ENCODE measurements around the gene MTCH2.

MTCH2 gene

DNA sequence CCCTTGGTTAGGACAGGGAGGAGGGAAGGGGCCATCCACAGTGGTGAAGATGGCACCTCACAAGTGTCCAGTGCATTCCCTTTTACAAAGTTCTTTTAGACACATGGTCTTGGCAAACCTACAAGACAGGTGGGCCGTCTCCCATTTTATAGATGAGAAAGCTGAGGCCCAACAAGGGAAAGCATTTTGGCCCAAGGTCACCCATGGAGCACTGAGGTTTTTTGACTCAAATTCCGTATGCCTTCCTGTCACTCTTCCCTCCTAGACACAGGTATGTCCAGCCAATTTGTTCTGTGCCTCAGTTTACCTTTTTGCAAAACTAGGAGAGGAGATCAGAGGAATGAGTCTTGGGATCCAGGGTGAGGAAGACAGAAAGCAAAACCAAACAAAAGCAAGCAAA is 49.4 kb downstream of the MTCH2 start:
- Histone ChIP-seq H3K4me3 (ENCODE audit: low read length, poor library complexity, severe bottlenecking) (peak overlapping the region; percentile 83), H3K27me3 (ENCODE audit: insufficient read depth, low read length, poor library complexity, severe bottlenecking) (no peaks in the 10 kb centered on the region), H3K4me2 (ENCODE audit: low read depth, low read length, poor library complexity, severe bottlenecking) (peak overlapping the region; percentile 82), H3K79me2 (ENCODE audit: insufficient read depth, low read length) (peaks cover 50% of the 10 kb centered on the region), H3K9me2 (replicated peaks; ENCODE audit: low read depth, low read length) (no peaks in the 10 kb centered on the region), H3K9ac (ENCODE audit: low read depth, low read length, poor library complexity, severe bottlenecking) (peak overlapping the region; percentile 88), H3K36me3 (ENCODE audit: insufficient read depth, low read length) (no peaks in the 10 kb centered on the region; the same call in 1 of the 2 replicates), H2AFZ (ENCODE audit: low read length) (no peak overlapping the region), H3K4me1 (ENCODE audit: insufficient read depth, low read length, poor library complexity, severe bottlenecking) (peaks cover 73% of the 10 kb centered on the region), H3K9me3 (ENCODE audit: insufficient read depth, low read depth, low read length) (no peaks in the 10 kb centered on the region), H3F3A (ENCODE audit: low read depth) (peaks cover 15% of the 10 kb centered on the region; the same call in 1 of the 2 replicates), H4K20me1 (ENCODE audit: insufficient read depth, low read length, poor library complexity, severe bottlenecking) (no peaks in the 10 kb centered on the region)
- TF ChIP-seq, protein P1, sequence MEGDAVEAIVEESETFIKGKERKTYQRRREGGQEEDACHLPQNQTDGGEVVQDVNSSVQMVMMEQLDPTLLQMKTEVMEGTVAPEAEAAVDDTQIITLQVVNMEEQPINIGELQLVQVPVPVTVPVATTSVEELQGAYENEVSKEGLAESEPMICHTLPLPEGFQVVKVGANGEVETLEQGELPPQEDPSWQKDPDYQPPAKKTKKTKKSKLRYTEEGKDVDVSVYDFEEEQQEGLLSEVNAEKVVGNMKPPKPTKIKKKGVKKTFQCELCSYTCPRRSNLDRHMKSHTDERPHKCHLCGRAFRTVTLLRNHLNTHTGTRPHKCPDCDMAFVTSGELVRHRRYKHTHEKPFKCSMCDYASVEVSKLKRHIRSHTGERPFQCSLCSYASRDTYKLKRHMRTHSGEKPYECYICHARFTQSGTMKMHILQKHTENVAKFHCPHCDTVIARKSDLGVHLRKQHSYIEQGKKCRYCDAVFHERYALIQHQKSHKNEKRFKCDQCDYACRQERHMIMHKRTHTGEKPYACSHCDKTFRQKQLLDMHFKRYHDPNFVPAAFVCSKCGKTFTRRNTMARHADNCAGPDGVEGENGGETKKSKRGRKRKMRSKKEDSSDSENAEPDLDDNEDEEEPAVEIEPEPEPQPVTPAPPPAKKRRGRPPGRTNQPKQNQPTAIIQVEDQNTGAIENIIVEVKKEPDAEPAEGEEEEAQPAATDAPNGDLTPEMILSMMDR (conservative IDR thresholded peaks at IDR 0.05; ENCODE audit: low read length): no peak
- no peak for TF ChIP-seq EZH2phosphoT487 (IDR thresholded peaks at IDR 0.05; ENCODE audit: borderline replicate concordance)

GRCh38 chr11:47592251-47592650 is 50.1 kb downstream of the MTCH2 start:
- Histone ChIP-seq H3K9me3 (ENCODE audit: insufficient read depth, low read depth, low read length) (no peaks in the 10 kb centered on the region), H3K9me2 (replicated peaks; ENCODE audit: low read depth, low read length) (no peaks in the 10 kb centered on the region), H3K79me2 (ENCODE audit: insufficient read depth, low read length) (peaks cover 57% of the 10 kb centered on the region), H3K4me3 (ENCODE audit: low read length, poor library complexity, severe bottlenecking) (peak overlapping the region; percentile 83), H3K9ac (ENCODE audit: low read depth, low read length, poor library complexity, severe bottlenecking) (peak overlapping the region; percentile 88), H3F3A (ENCODE audit: low read depth) (peaks cover 15% of the 10 kb centered on the region; the same call in 1 of the 2 replicates), H3K27me3 (ENCODE audit: insufficient read depth, low read length, poor library complexity, severe bottlenecking) (no peaks in the 10 kb centered on the region), H2AFZ (ENCODE audit: low read length) (no peak overlapping the region), H3K36me3 (ENCODE audit: insufficient read depth, low read length) (no peaks in the 10 kb centered on the region; the same call in 1 of the 2 replicates), H3K4me2 (ENCODE audit: low read depth, low read length, poor library complexity, severe bottlenecking) (peak overlapping the region; percentile 82), H4K20me1 (ENCODE audit: insufficient read depth, low read length, poor library complexity, severe bottlenecking) (no peaks in the 10 kb centered on the region), H3K4me1 (ENCODE audit: insufficient read depth, low read length, poor library complexity, severe bottlenecking) (peaks cover 75% of the 10 kb centered on the region)
- TF ChIP-seq EZH2phosphoT487 (IDR thresholded peaks at IDR 0.05; ENCODE audit: borderline replicate concordance): no peak
- TF ChIP-seq, protein P1 (conservative IDR thresholded peaks at IDR 0.05; ENCODE audit: low read length): no peak

DNA sequence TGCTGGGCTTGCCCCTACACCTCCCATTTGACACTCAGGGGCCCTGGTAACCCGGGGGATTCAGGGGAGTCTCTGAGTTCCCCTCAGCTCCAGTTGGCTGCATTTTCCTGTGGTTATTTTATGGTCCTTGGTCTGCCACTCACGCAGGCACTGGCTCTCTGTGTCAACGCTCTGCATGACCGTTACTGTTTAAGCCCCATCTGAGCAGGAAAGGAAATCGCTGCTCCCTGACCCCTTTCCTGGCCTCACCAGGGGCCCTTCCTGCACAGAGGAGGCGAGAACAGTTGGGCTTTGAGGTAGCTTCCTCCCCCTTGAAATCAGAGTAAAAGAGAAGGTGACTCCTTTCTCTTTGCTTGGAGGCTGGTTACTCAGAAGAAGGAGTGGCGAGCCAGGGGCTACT is 50.6 kb downstream of the MTCH2 start:
- H3K79me2 ChIP-seq (ENCODE audit: insufficient read depth, low read length): peaks cover 62% of the 10 kb centered on the region
- H3K9ac ChIP-seq (ENCODE audit: low read depth, low read length, poor library complexity, severe bottlenecking): peak overlapping the region; percentile 88
- no peaks in the 10 kb centered on the region for H4K20me1 ChIP-seq (ENCODE audit: insufficient read depth, low read length, poor library complexity, severe bottlenecking)
- TF ChIP-seq EZH2phosphoT487 (IDR thresholded peaks at IDR 0.05; ENCODE audit: borderline replicate concordance): no peak
- TF ChIP-seq, protein P1 (conservative IDR thresholded peaks at IDR 0.05; ENCODE audit: low read length): no peak
- H3F3A ChIP-seq (ENCODE audit: low read depth): peaks cover 15% of the 10 kb centered on the region; the same call in 1 of the 2 replicates
- H3K4me1 ChIP-seq (ENCODE audit: insufficient read depth, low read length, poor library complexity, severe bottlenecking): peaks cover 80% of the 10 kb centered on the region
- peak overlapping the region; percentile 82 for H3K4me2 ChIP-seq (ENCODE audit: low read depth, low read length, poor library complexity, severe bottlenecking)
- no peaks in the 10 kb centered on the region for H3K9me2 ChIP-seq (replicated peaks; ENCODE audit: low read depth, low read length)
- H3K9me3 ChIP-seq (ENCODE audit: insufficient read depth, low read depth, low read length): no peaks in the 10 kb centered on the region
- H2AFZ ChIP-seq (ENCODE audit: low read length): no peak overlapping the region
- no peaks in the 10 kb centered on the region for H3K27me3 ChIP-seq (ENCODE audit: insufficient read depth, low read length, poor library complexity, severe bottlenecking)
- H3K36me3 ChIP-seq (ENCODE audit: insufficient read depth, low read length): no peaks in the 10 kb centered on the region; the same call in 1 of the 2 replicates
- H3K4me3 ChIP-seq (ENCODE audit: low read length, poor library complexity, severe bottlenecking): peak overlapping the region; percentile 83

All from Loucy (cell line).